Fibroblast of lung (primary cell): ENCODE results near the gene CCK. TPM values are rescaled to one million over a fixed set of nuclear protein-coding genes. Genes with fewer than 3 reads are reported as not detected.

ENCODE experiments used
- DNase-seq, 2 donors: peaks; one replicate each; pipeline versions ENCODE4 v3.0.0 to v3.0.0-alpha.2; 2010; ENCODE audit warnings: low read depth in 2 of 2
- H2AFZ ChIP-seq: 2 replicates; pipeline ENCODE4 v1.5.1; 2012; ENCODE audit warnings: low read length, control low read depth, inconsistent platforms
- H3K27ac ChIP-seq: 2 replicates; pipeline ENCODE4 v1.5.1; 2011; ENCODE audit warnings: low read length, control low read depth; ENCODE audit not compliant: insufficient read depth
- H3K27me3 ChIP-seq: 2 replicates; pipeline ENCODE4 v1.5.1; 2011; ENCODE audit warnings: mild to moderate bottlenecking, low read length; ENCODE audit not compliant: control insufficient read depth, insufficient read depth
- H3K36me3 ChIP-seq: 2 replicates; pipeline ENCODE4 v1.5.1; 2011; ENCODE audit warnings: low read length; ENCODE audit not compliant: control insufficient read depth, insufficient read depth
- H3K4me1 ChIP-seq: 2 replicates; pipeline ENCODE4 v1.5.1; 2011; ENCODE audit warnings: low read length; ENCODE audit not compliant: control insufficient read depth, insufficient read depth; ENCODE audit errors: extremely low read depth
- H3K4me2 ChIP-seq: 2 replicates; pipeline ENCODE4 v1.5.1; 2011; ENCODE audit warnings: low read length, control low read depth; ENCODE audit not compliant: insufficient read depth; ENCODE audit errors: extremely low read depth
- H3K4me3 ChIP-seq, 4 experiments: fragments of 200-600 bp in 1 of 4; sonication (generic) in 1 of 4; replicated peaks in 1 of 4; 2 replicates each; pipeline ENCODE4 v1.5.1; 2011 to 2016; ENCODE audit warnings: low read length in 4 of 4, low read depth in 3 of 4, mild to moderate bottlenecking in 3 of 4, control low read depth in 2 of 4, inconsistent platforms in 1 of 4, mixed read lengths in 1 of 4; ENCODE audit not compliant: insufficient read depth in 1 of 4; ENCODE audit errors: control extremely low read depth in 1 of 4
- H3K79me2 ChIP-seq: 2 replicates; pipeline ENCODE4 v1.5.1; 2012; ENCODE audit warnings: mild to moderate bottlenecking, low read length, inconsistent platforms; ENCODE audit not compliant: control insufficient read depth, insufficient read depth
- H3K9ac ChIP-seq: 2 replicates; pipeline ENCODE4 v1.5.1; 2011; ENCODE audit warnings: mild to moderate bottlenecking, low read length, control low read depth; ENCODE audit not compliant: insufficient read depth
- H3K9me3 ChIP-seq: 2 replicates; pipeline ENCODE4 v1.5.1; 2012; ENCODE audit warnings: low read depth, low read length; ENCODE audit not compliant: control insufficient read depth, insufficient read depth
- H4K20me1 ChIP-seq: 2 replicates; pipeline ENCODE4 v1.5.1; 2011; ENCODE audit warnings: low read length; ENCODE audit not compliant: control insufficient read depth, insufficient read depth; ENCODE audit errors: extremely low read depth
- EZH2 ChIP-seq: IDR thresholded peaks from 2 replicates; pipeline ENCODE4 v1.5.1; 2012; ENCODE audit warnings: low read length, control low read depth, mild to moderate bottlenecking; ENCODE audit errors: missing control alignments
- polyA plus RNA-seq, 2 donors: library from polyadenylated mRNA; depleted of rRNA in 1 of 2; stranded (reverse) in 1 of 2; unstranded in 1 of 2; fragments of >200 nt; gene quantifications; 2 replicates each; pipeline ENCODE4 v1.2.1, GENCODE V29; 2011 to 2012; ENCODE audit warnings: missing spikeins in 1 of 2
- total RNA-seq: library from RNA; depleted of rRNA; stranded (reverse); fragments of >200 nt; gene quantifications from 2 replicates; pipeline ENCODE4 v1.2.1, GENCODE V29; 2014
- TF ChIP-seq, protein P1 (sequence below), 2 donors: IDR thresholded peaks in 1 of 2; conservative IDR thresholded peaks in 1 of 2; 1 replicate in 1 of 2; 2 replicates in 1 of 2; pipeline ENCODE4 v1.5.1; 2011 to 2012; ENCODE audit warnings: low read length in 2 of 2, control low read depth in 1 of 2, inconsistent platforms in 1 of 2, low read depth in 1 of 2, mild to moderate bottlenecking in 1 of 2

Gene CCK
- total and polyA plus RNA-seq, 2 donors (not counting 1 experiment from before 2014, with no cell fraction given) = 0.33 TPM

DNA sequence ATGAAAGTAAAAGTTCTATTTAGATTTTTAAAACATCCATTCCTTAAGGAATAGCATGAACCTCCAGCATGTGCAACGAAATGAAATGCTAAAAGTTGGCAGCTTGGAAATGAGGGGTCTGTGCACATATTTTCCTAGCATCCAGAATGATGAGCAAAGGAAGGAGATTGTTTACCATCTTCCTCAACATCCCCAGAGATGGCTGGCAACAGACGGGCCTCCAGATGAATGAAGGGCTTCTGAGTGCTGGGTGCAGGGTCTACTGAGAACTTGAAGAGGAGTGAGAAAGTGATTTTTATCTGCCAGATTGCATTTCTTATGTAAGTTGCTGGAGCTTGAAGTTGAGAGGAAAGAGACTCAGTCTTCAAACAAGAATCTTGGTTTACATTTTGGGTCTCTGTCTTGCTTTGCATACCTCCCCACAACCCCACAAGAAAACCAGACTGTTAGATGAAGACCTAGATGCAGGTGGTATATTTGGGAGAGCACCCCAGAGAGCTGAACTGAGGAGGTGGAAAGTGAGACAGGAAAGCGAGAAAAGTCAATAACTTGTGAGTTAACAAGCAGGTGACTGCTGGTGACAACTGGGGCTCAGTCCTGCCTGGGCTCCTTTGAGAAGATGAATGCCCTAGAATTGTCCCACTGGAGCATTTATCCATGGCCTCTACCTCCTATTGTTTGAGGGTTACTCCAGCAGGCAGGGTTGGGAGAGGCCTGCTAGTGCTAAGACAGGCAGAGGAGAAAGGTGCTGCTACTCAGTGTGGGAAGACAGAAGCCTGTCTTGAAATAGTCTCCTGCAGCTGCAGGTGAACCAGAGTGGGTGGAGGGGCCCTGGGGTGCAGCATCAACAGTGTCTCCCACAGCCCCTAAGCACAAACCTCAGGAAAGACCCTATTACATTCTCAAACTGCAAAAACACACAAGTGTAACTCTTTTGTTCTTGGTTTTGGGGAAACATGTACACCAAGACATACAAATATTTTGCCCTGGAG is 10.5 kb upstream of the CCK start:
- no peak overlapping the region for H3K9ac ChIP-seq
- H3K27ac ChIP-seq = no peak overlapping the region
- H2AFZ ChIP-seq = no peak overlapping the region
- no peaks in the 10 kb centered on the region for H3K9me3 ChIP-seq
- H4K20me1 ChIP-seq = no peaks in the 10 kb centered on the region
- no peaks in the 10 kb centered on the region for H3K27me3 ChIP-seq
- no peak for TF ChIP-seq EZH2
- TF ChIP-seq, protein P1, sequence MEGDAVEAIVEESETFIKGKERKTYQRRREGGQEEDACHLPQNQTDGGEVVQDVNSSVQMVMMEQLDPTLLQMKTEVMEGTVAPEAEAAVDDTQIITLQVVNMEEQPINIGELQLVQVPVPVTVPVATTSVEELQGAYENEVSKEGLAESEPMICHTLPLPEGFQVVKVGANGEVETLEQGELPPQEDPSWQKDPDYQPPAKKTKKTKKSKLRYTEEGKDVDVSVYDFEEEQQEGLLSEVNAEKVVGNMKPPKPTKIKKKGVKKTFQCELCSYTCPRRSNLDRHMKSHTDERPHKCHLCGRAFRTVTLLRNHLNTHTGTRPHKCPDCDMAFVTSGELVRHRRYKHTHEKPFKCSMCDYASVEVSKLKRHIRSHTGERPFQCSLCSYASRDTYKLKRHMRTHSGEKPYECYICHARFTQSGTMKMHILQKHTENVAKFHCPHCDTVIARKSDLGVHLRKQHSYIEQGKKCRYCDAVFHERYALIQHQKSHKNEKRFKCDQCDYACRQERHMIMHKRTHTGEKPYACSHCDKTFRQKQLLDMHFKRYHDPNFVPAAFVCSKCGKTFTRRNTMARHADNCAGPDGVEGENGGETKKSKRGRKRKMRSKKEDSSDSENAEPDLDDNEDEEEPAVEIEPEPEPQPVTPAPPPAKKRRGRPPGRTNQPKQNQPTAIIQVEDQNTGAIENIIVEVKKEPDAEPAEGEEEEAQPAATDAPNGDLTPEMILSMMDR (conservative IDR thresholded peaks at IDR 0.05 in 1 of 2, IDR thresholded peaks at IDR 0.05 in 1 of 2; ENCODE audit: low read depth in 1 of 2, low read length in 2 of 2) = no peak
- no peak overlapping the region for H3K4me2 ChIP-seq
- no peaks in the 10 kb centered on the region for H3K36me3 ChIP-seq
- DNase-seq = no peak
- no peak overlapping the region for H3K4me3 ChIP-seq
- no peaks in the 10 kb centered on the region for H3K79me2 ChIP-seq
- H3K4me1 ChIP-seq = no peaks in the 10 kb centered on the region

DNA sequence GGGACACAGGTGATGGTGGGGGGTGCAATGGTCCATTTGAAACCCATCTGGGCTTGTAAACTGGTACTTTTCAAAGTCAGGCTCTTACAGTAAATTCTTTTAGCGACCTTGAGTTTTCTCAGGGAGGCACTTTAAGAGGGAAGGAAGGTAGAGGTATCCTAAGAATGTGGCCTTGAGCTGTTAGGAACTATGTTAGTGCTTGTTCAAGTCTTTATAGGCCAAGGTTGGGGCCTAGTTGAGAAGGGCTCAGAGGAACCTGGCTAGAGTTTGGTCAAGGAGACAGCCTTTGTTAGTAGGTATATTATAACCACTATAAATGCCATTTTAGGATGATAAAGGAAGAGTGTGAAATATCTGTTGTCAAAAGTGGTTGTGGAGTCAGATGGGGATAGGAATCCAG is 9.2 kb upstream of the CCK start:
- Histone ChIP-seq H2AFZ (no peak overlapping the region), H3K9me3 (no peaks in the 10 kb centered on the region), H3K9ac (no peak overlapping the region), H3K4me1 (no peaks in the 10 kb centered on the region), H4K20me1 (no peaks in the 10 kb centered on the region), H3K4me2 (no peak overlapping the region), H3K4me3 (no peak overlapping the region), H3K79me2 (no peaks in the 10 kb centered on the region), H3K27ac (no peak overlapping the region), H3K27me3 (peaks cover 8% of the 10 kb centered on the region), H3K36me3 (no peaks in the 10 kb centered on the region)
- TF ChIP-seq, protein P1 (conservative IDR thresholded peaks at IDR 0.05 in 1 of 2, IDR thresholded peaks at IDR 0.05 in 1 of 2; ENCODE audit: low read depth in 1 of 2, low read length in 2 of 2) = no peak
- TF ChIP-seq EZH2 = no peak
- no peak for DNase-seq

DNA sequence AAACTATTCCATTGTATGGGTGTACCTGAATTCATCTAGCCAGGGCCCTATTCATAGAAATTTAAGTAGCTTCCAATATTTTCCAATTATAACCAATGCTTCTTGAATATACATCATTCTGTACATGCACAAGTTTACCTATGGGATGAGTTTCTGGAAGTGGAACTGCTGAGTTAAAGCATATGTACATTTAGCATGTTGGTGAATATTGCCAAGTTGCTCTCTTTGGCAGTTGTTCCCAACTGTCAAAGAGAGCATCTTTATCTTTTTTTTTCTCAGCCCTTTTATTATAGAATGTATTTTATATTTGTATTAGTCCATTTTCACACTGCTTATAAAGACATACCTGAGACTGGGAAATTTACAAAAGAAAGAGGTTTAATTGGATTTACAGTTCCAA is 8.3 kb upstream of the CCK start:
- no peaks in the 10 kb centered on the region for H3K9me3 ChIP-seq
- no peak overlapping the region for H3K9ac ChIP-seq

More for the DNA sequence above, 8.3 kb upstream of the CCK start:
- Histone ChIP-seq H3K27ac (no peak overlapping the region), H3K4me2 (no peak overlapping the region), H3K27me3 (peaks cover 8% of the 10 kb centered on the region), H4K20me1 (no peaks in the 10 kb centered on the region), H3K79me2 (no peaks in the 10 kb centered on the region), H3K36me3 (no peaks in the 10 kb centered on the region), H3K4me1 (no peaks in the 10 kb centered on the region), H3K4me3 (no peak overlapping the region), H2AFZ (no peak overlapping the region)
- DNase-seq = no peak
- TF ChIP-seq, protein P1 (conservative IDR thresholded peaks at IDR 0.05 in 1 of 2, IDR thresholded peaks at IDR 0.05 in 1 of 2; ENCODE audit: low read depth in 1 of 2, low read length in 2 of 2) = no peak
- no peak for TF ChIP-seq EZH2
